GM06990 (cell line): Measurements from ENCODE around the gene SOCS6.

Source experiments
- DNase-seq: peaks from one replicate; pipeline ENCODE4 v3.0.0-alpha.2; 2011; ENCODE audit not compliant: insufficient read length; ENCODE audit errors: extremely low read depth
- H3K27me3 ChIP-seq: replicated peaks from 2 replicates; pipeline ENCODE4 v1.6.0; 2011; ENCODE audit warnings: low read length; ENCODE audit not compliant: control insufficient read depth, insufficient read depth
- H3K36me3 ChIP-seq: 2 replicates; pipeline ENCODE4 v1.5.1; 2011; ENCODE audit warnings: low read length; ENCODE audit not compliant: control insufficient read depth, insufficient read depth
- H3K4me3 ChIP-seq: replicated peaks from 2 replicates; pipeline ENCODE4 v1.5.1; 2011; ENCODE audit warnings: low read depth, mild to moderate bottlenecking, control low read depth, low read length
- TF ChIP-seq, protein P1 (sequence below): IDR thresholded peaks from 2 replicates; pipeline ENCODE4 v1.5.1; 2011; ENCODE audit warnings: low read length, control low read depth, mild to moderate bottlenecking, inconsistent platforms; ENCODE audit not compliant: insufficient read depth, poor library complexity, severe bottlenecking

SOCS6 gene

DNA sequence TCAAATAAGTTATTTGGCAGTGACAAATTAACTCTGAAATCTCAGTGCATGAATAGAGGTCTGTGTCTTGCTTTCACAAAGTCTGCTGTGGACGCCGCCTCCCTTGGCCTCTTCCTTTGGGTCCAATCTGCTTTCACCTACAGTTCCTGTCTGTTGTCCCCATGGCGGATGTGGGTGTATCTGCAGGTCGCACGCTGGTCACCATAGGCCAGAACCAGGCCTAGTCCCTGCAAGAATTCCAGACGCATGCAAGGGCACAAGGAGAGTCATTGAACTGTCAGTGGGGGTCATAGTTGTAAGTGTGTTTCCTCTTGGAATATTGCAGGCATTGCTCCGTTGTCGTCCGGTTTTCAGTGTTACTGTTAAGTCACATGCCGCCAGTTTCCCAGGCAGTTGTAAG is 7.4 kb downstream of the SOCS6 start:
- Histone ChIP-seq H3K36me3 (no peaks in the 10 kb centered on the region), H3K4me3 (no peak overlapping the region), H3K27me3 (no peaks in the 10 kb centered on the region)
- TF ChIP-seq, protein P1, sequence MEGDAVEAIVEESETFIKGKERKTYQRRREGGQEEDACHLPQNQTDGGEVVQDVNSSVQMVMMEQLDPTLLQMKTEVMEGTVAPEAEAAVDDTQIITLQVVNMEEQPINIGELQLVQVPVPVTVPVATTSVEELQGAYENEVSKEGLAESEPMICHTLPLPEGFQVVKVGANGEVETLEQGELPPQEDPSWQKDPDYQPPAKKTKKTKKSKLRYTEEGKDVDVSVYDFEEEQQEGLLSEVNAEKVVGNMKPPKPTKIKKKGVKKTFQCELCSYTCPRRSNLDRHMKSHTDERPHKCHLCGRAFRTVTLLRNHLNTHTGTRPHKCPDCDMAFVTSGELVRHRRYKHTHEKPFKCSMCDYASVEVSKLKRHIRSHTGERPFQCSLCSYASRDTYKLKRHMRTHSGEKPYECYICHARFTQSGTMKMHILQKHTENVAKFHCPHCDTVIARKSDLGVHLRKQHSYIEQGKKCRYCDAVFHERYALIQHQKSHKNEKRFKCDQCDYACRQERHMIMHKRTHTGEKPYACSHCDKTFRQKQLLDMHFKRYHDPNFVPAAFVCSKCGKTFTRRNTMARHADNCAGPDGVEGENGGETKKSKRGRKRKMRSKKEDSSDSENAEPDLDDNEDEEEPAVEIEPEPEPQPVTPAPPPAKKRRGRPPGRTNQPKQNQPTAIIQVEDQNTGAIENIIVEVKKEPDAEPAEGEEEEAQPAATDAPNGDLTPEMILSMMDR = no peak
- DNase-seq = no peak

DNA sequence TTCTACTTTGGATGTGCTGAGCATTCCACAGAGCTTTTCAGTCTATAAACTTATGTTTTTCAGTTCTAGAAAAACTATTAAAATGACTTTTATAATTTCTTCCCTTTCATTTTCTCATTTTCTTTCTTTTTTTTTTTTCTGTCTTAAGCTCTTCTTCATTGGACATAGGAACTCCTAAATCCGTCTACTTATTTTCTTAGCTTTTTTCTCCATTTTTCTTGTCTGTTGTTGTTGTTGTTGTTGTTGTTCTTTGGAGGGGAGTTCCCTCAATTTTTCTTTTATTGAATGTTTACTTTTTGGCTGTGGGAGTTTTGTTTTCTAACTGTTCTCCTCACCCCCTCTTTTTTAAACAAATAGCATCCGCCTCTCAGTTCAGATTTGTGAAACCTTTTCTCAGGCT is 7.9 kb downstream of the SOCS6 start:
- Histone ChIP-seq H3K36me3 (no peaks in the 10 kb centered on the region), H3K27me3 (no peaks in the 10 kb centered on the region), H3K4me3 (no peak overlapping the region)
- DNase-seq = no peak
- TF ChIP-seq, protein P1 = no peak

DNA sequence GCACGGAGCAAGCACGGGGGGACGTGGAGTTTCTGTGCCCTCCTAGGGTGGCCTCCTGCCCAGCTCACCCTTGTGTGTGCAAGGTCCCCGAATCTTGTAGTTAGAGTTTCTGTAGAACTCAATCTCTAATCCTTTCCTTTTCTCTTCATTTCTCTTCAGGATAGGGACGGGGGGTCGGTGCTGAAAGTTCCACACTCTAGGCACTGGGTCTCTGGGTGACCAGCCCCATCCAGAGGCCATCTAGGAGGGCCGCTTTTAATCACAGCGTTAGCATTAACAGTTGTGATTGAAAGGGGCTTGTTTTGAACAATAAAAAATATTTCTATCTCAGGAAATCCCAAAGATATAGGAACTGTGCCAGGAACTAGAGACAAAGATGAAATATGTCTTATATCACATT is 10.5 kb downstream of the SOCS6 start:
- H3K27me3 ChIP-seq = no peaks in the 10 kb centered on the region
- no peak overlapping the region for H3K4me3 ChIP-seq
- no peaks in the 10 kb centered on the region for H3K36me3 ChIP-seq
- DNase-seq = no peak
- TF ChIP-seq, protein P1 = no peak

DNA sequence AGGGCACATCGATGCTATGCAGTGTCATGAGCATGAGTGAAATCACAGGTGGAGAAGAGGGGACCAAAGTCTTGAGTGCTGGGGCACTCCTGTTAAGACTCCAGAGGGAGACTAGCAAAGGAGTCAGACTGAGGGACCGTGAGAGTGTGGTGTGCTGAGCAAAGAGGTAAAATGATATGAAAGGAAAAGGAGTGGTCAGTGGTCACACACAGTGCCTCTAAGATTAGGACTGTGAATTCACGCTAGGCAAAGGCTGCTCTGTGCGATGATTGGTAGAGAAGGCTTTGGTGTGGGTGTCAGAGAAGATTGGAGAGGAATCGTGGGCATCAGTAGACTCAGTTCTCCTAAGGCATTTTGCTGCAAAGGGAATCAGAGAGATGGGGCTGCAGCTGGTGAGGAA is 12.8 kb downstream of the SOCS6 start:
- DNase-seq = no peak
- H3K4me3 ChIP-seq = no peak overlapping the region
- no peaks in the 10 kb centered on the region for H3K36me3 ChIP-seq
- TF ChIP-seq, protein P1 = no peak
- H3K27me3 ChIP-seq = no peaks in the 10 kb centered on the region

DNA sequence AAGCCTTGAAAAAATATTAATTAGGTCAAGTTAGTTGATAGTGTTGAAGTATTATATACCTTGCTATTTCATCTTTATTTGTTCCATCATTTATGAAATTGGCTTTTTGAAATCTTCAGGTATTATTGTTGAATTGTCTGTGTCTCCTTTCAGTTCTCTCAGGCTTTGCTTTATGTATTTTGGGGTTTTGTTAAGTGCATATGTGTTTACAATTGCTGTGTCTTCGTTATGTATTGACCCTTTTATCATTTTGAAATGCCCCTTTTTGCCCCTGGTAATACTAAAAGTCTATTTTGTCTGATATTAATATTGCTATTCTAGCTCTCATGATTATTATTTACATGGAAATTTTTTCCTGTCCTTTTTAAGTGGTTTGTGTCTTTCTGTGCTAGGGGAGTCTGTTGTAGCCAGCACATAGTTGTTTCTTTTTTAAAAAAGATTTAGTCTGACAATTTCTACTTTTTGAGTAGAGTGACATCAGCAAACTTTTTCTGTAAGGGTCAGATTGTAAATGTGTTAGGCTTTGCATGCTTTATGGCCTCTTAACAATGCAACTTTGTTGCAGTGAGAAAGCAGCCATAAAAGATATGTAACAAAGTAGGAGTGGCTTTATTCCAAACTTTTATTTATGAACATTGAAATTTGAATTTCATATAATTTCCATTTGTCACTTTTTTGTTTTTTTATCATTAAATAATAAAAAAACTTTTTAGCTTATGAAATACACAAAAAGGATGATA is 19.9 kb downstream of the SOCS6 start:
- Histone ChIP-seq H3K27me3 (no peaks in the 10 kb centered on the region), H3K36me3 (no peaks in the 10 kb centered on the region), H3K4me3 (no peak overlapping the region)
- DNase-seq = no peak
- TF ChIP-seq, protein P1 = no peak
